Measurements from ENCODE around the gene PSMB5. TPM values are rescaled to one million over a fixed set of nuclear protein-coding genes. Genes with fewer than 3 reads are reported as not detected.

The PSMB5 gene
- 114 and 115 TPM in 2 replicates for total RNA-seq

GRCh38 chr14:23034498-23035302, at the start of gene PSMB5:
PSMB5 (minus strand) TSS chr14:23034900; CDS start chr14:23034881, 19 bp downstream.

DNA sequence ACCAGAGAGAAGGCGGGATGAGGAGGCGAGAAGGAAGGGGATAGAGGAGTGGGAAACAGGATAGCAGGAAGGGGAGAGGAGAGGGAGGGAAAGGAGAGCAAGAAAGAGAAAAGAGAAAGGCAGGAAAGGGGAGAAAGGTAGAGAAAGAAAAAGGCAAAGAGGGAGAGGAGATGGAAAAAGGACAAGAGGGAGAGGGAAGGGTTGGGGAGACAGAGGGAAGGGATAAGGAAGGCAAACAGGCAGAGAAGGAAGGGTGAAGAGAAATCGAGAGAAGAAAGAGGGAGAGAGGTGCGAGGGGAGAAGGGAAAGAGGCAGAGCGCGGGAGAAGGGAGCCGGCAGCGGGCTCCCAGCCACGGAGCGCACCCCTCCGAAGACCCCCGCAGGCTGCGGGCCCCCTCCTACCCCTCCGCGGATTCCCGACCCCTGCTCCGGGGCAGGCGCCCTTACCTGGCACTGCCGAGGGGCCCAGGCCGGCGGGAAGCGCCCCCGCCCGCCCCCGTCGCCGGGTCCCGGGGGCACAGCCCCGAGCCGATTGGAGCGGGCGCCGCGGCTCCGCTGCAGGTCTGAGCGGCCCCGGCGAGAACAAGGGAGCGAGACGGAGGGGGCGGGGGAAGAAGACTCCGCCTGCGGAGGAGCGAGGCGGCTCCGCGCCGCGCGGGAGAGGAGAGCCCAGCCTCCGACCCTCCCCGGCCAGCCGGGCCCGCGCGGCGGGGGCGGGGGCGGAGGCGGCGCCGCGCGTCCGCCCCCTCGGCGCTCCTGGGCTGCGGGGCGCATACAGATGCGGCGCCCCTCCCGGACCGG, 22.5 kb upstream of the PSMB5 start, which contains the start of gene CDH24:
Gene CDH24 (minus strand): TSS at position 565 of the 801 bp plus-strand sequence. CDS start 1,787 bp downstream, outside the sequence.

DNA sequence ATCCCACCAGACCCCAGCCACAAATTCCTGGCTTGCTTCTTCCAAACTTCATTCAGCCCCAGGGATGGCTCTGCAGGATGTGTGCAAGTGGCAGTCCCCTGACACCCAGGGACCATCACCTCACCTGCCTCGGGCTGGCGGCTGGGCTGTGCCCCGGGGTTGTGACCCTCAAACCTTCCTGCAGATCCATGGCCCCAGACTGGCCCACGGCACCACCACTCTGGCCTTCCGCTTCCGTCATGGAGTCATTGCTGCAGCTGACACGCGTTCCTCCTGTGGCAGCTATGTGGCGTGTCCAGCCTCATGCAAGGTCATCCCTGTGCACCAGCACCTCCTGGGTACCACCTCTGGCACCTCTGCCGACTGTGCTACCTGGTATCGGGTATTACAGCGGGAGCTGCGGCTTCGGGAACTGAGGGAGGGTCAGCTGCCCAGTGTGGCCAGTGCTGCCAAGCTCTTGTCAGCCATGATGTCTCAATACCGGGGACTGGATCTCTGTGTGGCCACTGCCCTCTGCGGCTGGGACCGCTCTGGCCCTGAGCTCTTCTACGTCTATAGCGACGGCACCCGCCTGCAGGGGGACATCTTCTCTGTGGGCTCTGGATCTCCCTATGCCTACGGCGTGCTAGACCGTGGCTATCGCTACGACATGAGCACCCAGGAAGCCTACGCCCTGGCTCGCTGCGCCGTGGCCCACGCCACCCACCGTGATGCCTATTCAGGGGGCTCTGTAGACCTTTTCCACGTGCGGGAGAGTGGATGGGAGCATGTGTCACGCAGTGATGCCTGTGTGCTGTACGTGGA, 7.7 kb upstream of the PSMB5 start, which contains the start of gene PSMB11:
Gene PSMB11 (plus strand): TSS at position 51 of the 804 bp plus-strand sequence. CDS start 14 bp downstream, at position 65.

DNA sequence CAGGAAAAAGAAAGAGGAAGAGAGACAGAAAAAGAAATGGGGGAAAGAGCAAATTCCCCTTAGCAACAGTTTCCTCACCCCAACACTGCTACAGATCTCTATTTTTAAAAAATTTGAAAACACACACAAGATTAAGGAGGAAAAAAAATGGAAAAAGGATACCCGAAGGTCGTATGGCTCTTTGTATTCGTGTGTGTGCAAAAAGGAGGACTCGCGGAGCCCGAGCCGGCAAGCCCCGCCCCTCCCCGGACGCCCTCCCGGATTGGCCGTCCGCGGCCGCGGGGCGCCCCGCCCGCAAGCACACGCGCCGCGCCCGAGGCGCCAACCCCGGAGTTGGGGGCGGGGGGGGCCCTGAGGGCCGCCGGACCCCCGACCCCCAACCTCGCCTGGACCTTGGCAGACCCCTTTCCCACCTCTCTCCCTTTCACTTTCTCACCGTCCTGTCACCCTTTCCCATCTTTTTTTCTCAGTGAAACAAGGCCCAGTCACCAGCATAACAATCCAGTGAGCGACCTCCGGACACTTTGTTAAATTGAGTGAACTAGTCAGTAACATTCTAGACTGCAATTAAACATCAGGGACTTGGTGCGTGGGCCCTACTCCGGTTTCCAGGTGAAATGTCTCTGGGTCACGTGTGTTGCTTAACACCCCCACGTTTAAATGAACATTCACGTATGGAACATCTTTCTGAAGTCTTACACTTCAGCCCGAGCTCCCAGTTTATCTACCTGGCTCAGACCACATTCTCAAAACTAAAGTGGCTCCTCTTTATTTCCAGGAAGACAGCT, 24.6 kb downstream of the PSMB5 start, which contains the start of gene C14orf93:
Gene C14orf93 (minus strand): TSS at position 205 of the 788 bp plus-strand sequence. CDS start 11,120 bp downstream, outside the sequence.

GRCh38 chr14:22982477-22983245, 52.0 kb downstream of the PSMB5 start, which contains the start of gene AJUBA:
AJUBA (minus strand) TSS chr14:22982551; CDS start chr14:22982266, 285 bp downstream.

Other genes with a start within 250 kb of the PSMB5 start
- 6.7 and 10.2 TPM in 2 replicates for gene SLC7A7, start 219.5 kb downstream of the PSMB5 start, total RNA-seq
- 19.7 and 22.7 TPM in 2 replicates for gene MRPL52, start 205.0 kb downstream of the PSMB5 start, total RNA-seq
- 612 and 680 TPM in 2 replicates for gene MMP14, start 198.3 kb downstream of the PSMB5 start, total RNA-seq
- gene LRP10, start 163.2 kb downstream of the PSMB5 start, total RNA-seq: 152 and 182 TPM in 2 replicates
- 0.12 TPM in 1 of 2 replicates, not detected in the other for gene REM2, start 151.7 kb downstream of the PSMB5 start, total RNA-seq
- gene RBM23, start 115.8 kb downstream of the PSMB5 start, total RNA-seq: 73.2 and 156 TPM in 2 replicates
- 39.7 and 50.0 TPM in 2 replicates for gene PRMT5, start 105.5 kb downstream of the PSMB5 start, total RNA-seq
- gene HAUS4, start 77.8 kb downstream of the PSMB5 start, total RNA-seq: 36.3 and 37.3 TPM in 2 replicates
- 93.6 and 109 TPM in 2 replicates for gene AJUBA, start 52.3 kb downstream of the PSMB5 start, total RNA-seq
- 13.1 and 15.7 TPM in 2 replicates for gene C14orf93, start 24.8 kb downstream of the PSMB5 start, total RNA-seq
- gene PSMB11, start 7.3 kb upstream of the PSMB5 start, total RNA-seq: not detected in 2 replicates
- gene CDH24, start 22.6 kb upstream of the PSMB5 start, total RNA-seq: 2.7 and 3.6 TPM in 2 replicates
- 90.7 and 115 TPM in 2 replicates for gene ACIN1, start 60.2 kb upstream of the PSMB5 start, total RNA-seq
- gene C14orf119, start 60.6 kb upstream of the PSMB5 start, total RNA-seq: 38.3 and 40.7 TPM in 2 replicates
- gene CIROP, start 70.1 kb upstream of the PSMB5 start, total RNA-seq: 0.12 TPM in 1 of 2 replicates, not detected in the other
- gene CEBPE, start 84.4 kb upstream of the PSMB5 start, total RNA-seq: not detected in 2 replicates
- 16.2 and 17.4 TPM in 2 replicates for gene SLC7A8, start 148.8 kb upstream of the PSMB5 start, total RNA-seq
- gene RNF212B, start 203.0 kb upstream of the PSMB5 start, total RNA-seq: not detected in 2 replicates

All from hair follicle dermal papilla cell (primary cell).